IMR-90 (cell line): ENCODE results near the gene XAB2. TPM values are rescaled to one million over a fixed set of nuclear protein-coding genes. Genes with fewer than 3 reads are reported as not detected.

Experiments
- ATAC-seq: fragments of 200-7000 bp; cut with Tn5 transposase; 2 replicates; pipeline ENCODE4 v1.9.1; 2020; ENCODE audit warnings: low read depth, mild to moderate bottlenecking, moderate library complexity
- BruUV-seq: library from RNA; stranded (reverse); fragments of 400-500 nt; replicated peaks from 2 replicates; lab custom pipeline; 2021; lab: Mats Ljungman, UMichigan
- CTCF ChIA-PET: fragments of 300-600 bp; formaldehyde crosslinking; extraction: SDS; loops from one replicate; lab custom pipeline; 2021; ENCODE audit warnings: antibody characterized with exemption; lab: Yijun Ruan, JAX
- POLR2A ChIA-PET: fragments of 300-600 bp; sonication (Branson Sonifier 250); formaldehyde crosslinking; loops from one replicate; lab custom pipeline; 2022; ENCODE audit warnings: antibody characterized with exemption; ENCODE audit not compliant: unreplicated experiment; lab: Charles Lee
- DNase-seq: peaks from one replicate; pipeline ENCODE4 v3.0.0; 2013
- H2AFZ ChIP-seq: replicated peaks from 2 replicates; pipeline ENCODE3; 2013; ENCODE audit warnings: low read length, mild to moderate bottlenecking; ENCODE audit not compliant: poor library complexity
- H2AK5ac ChIP-seq: 2 replicates; pipeline ENCODE4 v1.6.1; 2013; ENCODE audit warnings: low read depth, low read length, inconsistent platforms
- H2AK9ac ChIP-seq: replicated peaks from 2 replicates; pipeline ENCODE3; 2013; ENCODE audit warnings: mild to moderate bottlenecking, low read depth, low read length, moderate library complexity; ENCODE audit not compliant: poor library complexity
- H2BK120ac ChIP-seq: 2 replicates; pipeline ENCODE4 v1.6.1; 2013; ENCODE audit warnings: low read depth, low read length, inconsistent platforms
- H2BK15ac ChIP-seq: 3 replicates; pipeline ENCODE4 v1.6.1; 2013; ENCODE audit warnings: low read depth, low read length, inconsistent platforms
- H2BK20ac ChIP-seq: 2 replicates; pipeline ENCODE4 v1.6.1; 2013; ENCODE audit warnings: low read depth, mild to moderate bottlenecking, inconsistent platforms, low read length, moderate library complexity
- H2BK5ac ChIP-seq: 2 replicates; pipeline ENCODE4 v1.6.1; 2013; ENCODE audit warnings: mild to moderate bottlenecking, low read depth, low read length, inconsistent platforms; ENCODE audit not compliant: poor library complexity, severe bottlenecking
- H3K14ac ChIP-seq: replicated peaks from 2 replicates; pipeline ENCODE4 v1.6.1; 2013; ENCODE audit warnings: low read depth, low read length, inconsistent platforms
- H3K18ac ChIP-seq: 2 replicates; pipeline ENCODE4 v1.6.1; 2013; ENCODE audit warnings: low read depth, low read length, control low read depth
- H3K23ac ChIP-seq: 2 replicates; pipeline ENCODE4 v1.6.1; 2013; ENCODE audit warnings: low read depth, low read length, inconsistent platforms
- H3K27ac ChIP-seq: 2 replicates; pipeline ENCODE4 v1.5.1; 2013; ENCODE audit warnings: mild to moderate bottlenecking, control low read depth, low read length; ENCODE audit not compliant: insufficient read depth
- H3K27me3 ChIP-seq: 2 replicates; pipeline ENCODE4 v1.6.1; 2013; ENCODE audit warnings: low read length; ENCODE audit not compliant: control insufficient read depth, insufficient read depth
- H3K36me3 ChIP-seq: 2 replicates; pipeline ENCODE4 v1.6.1; 2013; ENCODE audit warnings: low read length, mixed read lengths; ENCODE audit not compliant: control insufficient read depth, insufficient read depth
- H3K4ac ChIP-seq: 2 replicates; pipeline ENCODE4 v1.6.1; 2013; ENCODE audit warnings: low read depth, low read length, inconsistent platforms
- H3K4me1 ChIP-seq: 2 replicates; pipeline ENCODE4 v1.6.1; 2013; ENCODE audit warnings: low read length, mixed read lengths; ENCODE audit not compliant: control insufficient read depth, insufficient read depth
- H3K4me2 ChIP-seq: 2 replicates; pipeline ENCODE4 v1.6.1; 2013; ENCODE audit warnings: low read depth, mild to moderate bottlenecking, control low read depth, low read length, moderate library complexity
- H3K4me3 ChIP-seq: 2 replicates; pipeline ENCODE4 v1.5.1; 2013; ENCODE audit warnings: low read depth, mild to moderate bottlenecking, control low read depth, low read length, moderate library complexity; ENCODE audit not compliant: insufficient read depth
- H3K56ac ChIP-seq: 2 replicates; pipeline ENCODE4 v1.6.1; 2013; ENCODE audit warnings: low read length, inconsistent platforms; ENCODE audit not compliant: insufficient read depth; ENCODE audit errors: extremely low read depth
- H3K79me1 ChIP-seq, 2 experiments: 2 replicates each; pipeline ENCODE4 v1.6.1; 2013; ENCODE audit warnings: low read length in 2 of 2, inconsistent platforms in 1 of 2, low read depth in 1 of 2
- H3K9ac ChIP-seq: 2 replicates; pipeline ENCODE4 v1.6.1; 2013; ENCODE audit warnings: low read depth, low read length, control low read depth
- H3K9me1 ChIP-seq: 2 replicates; pipeline ENCODE4 v1.6.1; 2013; ENCODE audit warnings: low read length, inconsistent platforms; ENCODE audit not compliant: insufficient read depth
- H3K9me3 ChIP-seq: 2 replicates; pipeline ENCODE4 v1.6.1; 2013; ENCODE audit warnings: low read length; ENCODE audit not compliant: control insufficient read depth, insufficient read depth
- H4K20me1 ChIP-seq: 2 replicates; pipeline ENCODE4 v1.6.1; 2013; ENCODE audit warnings: low read length, inconsistent platforms; ENCODE audit not compliant: insufficient read depth
- H4K5ac ChIP-seq: 2 replicates; pipeline ENCODE4 v1.6.1; 2013; ENCODE audit warnings: mild to moderate bottlenecking, low read depth, low read length, control low read depth
- H4K8ac ChIP-seq, 2 experiments: 2 replicates each; pipeline ENCODE4 v1.6.1; 2013; ENCODE audit warnings: low read depth in 2 of 2, low read length in 2 of 2, control low read depth in 1 of 2, inconsistent platforms in 1 of 2
- H4K91ac ChIP-seq: 2 replicates; pipeline ENCODE4 v1.6.1; 2013; ENCODE audit warnings: low read depth, low read length, inconsistent platforms; ENCODE audit not compliant: insufficient read depth
- BHLHE40 ChIP-seq: fragments of 150-350 bp; IDR thresholded peaks from 2 replicates; pipeline ENCODE4 v1.6.1; 2016; ENCODE audit warnings: mild to moderate bottlenecking, low read depth, low read length
- CEBPB ChIP-seq: IDR thresholded peaks from 2 replicates; pipeline ENCODE4 v1.6.1; 2012; ENCODE audit warnings: low read depth, low read length, improper control_type of control experiment
- CHD1 ChIP-seq: IDR thresholded peaks from 2 replicates; pipeline ENCODE4 v1.6.1; 2012; ENCODE audit warnings: low read depth, low read length, improper control_type of control experiment
- MAZ ChIP-seq: IDR thresholded peaks from 2 replicates; pipeline ENCODE4 v1.6.1; 2012; ENCODE audit warnings: low read depth, mild to moderate bottlenecking, low read length, improper control_type of control experiment, moderate library complexity, borderline replicate concordance
- MXI1 ChIP-seq: IDR thresholded peaks from 2 replicates; pipeline ENCODE4 v1.6.1; 2012; ENCODE audit warnings: low read depth, mild to moderate bottlenecking, low read length, moderate library complexity, borderline replicate concordance
- NFE2L2 ChIP-seq: fragments of 150-350 bp; IDR thresholded peaks from 2 replicates; pipeline ENCODE4 v1.6.1; 2016; ENCODE audit warnings: low read depth, mild to moderate bottlenecking, low read length
- POLR2A ChIP-seq: IDR thresholded peaks from 2 replicates; pipeline ENCODE4 v1.6.1; 2012; ENCODE audit warnings: mild to moderate bottlenecking, low read depth, low read length
- RFX5 ChIP-seq: IDR thresholded peaks from 2 replicates; pipeline ENCODE4 v1.8.0; 2012; ENCODE audit warnings: low read depth, mild to moderate bottlenecking, low read length, moderate library complexity
- SMC3 ChIP-seq: fragments of 150-350 bp; IDR thresholded peaks from 2 replicates; pipeline ENCODE4 v1.6.1; 2016; ENCODE audit warnings: low read depth, mild to moderate bottlenecking, antibody characterized with exemption, low read length, moderate library complexity
- WGBS, 2 experiments: methylation state at CpG; one replicate each; pipeline versions ENCODE4 v1.1.5 to v1.1.7; 2013; ENCODE audit warnings: missing lambda C conversion rate in 2 of 2; ENCODE audit not compliant: insufficient read length in 1 of 2; ENCODE audit errors: extremely low coverage in 2 of 2; 5-methylcytosine and 5-hydroxymethylcytosine counted together
- dilution Hi-C: fragments of 300-500 bp; cut with HindIII; formaldehyde crosslinking; loops from one replicate; pipeline ENCODE4 v1.14.3; 2018; ENCODE audit warnings: low sequenced_read_pairs; ENCODE audit not compliant: unreplicated experiment
- in situ Hi-C: fragments of 300-500 bp; cut with MboI; formaldehyde crosslinking; loops from 3 replicates; pipeline ENCODE4 v1.14.3; 2019; ENCODE audit warnings: low sequenced_read_pairs, inconsistent platforms, mixed read lengths
- intact Hi-C: fragments of 100-400 bp; cut with micrococcal nuclease; formaldehyde crosslinking; loops from 2 replicates; pipeline ENCODE4 v1.10.0; 2022
- polyA plus RNA-seq, 3 experiments: library from polyadenylated mRNA; depleted of rRNA; stranded (reverse); fragments of >200 nt; gene quantifications; 2 replicates each; pipeline ENCODE4 v1.2.3, GENCODE V29; 2012; ENCODE audit warnings: low replicate concordance in 1 of 3
- total RNA-seq: library from RNA; depleted of rRNA; stranded (reverse); fragments of >200 nt; gene quantifications from 2 replicates; pipeline ENCODE4 v1.2.3, GENCODE V29; 2012
- TF ChIP-seq, protein P1 (sequence below): fragments of 150-350 bp; IDR thresholded peaks from 2 replicates; pipeline ENCODE4 v1.6.1; 2017; ENCODE audit warnings: mild to moderate bottlenecking, antibody characterized with exemption, low read length, low read depth

Gene XAB2
- total and polyA plus RNA-seq, 2 of the 4 experiments (the other 2 are of a cell fraction): 29.9 to 34.4 TPM

DNA sequence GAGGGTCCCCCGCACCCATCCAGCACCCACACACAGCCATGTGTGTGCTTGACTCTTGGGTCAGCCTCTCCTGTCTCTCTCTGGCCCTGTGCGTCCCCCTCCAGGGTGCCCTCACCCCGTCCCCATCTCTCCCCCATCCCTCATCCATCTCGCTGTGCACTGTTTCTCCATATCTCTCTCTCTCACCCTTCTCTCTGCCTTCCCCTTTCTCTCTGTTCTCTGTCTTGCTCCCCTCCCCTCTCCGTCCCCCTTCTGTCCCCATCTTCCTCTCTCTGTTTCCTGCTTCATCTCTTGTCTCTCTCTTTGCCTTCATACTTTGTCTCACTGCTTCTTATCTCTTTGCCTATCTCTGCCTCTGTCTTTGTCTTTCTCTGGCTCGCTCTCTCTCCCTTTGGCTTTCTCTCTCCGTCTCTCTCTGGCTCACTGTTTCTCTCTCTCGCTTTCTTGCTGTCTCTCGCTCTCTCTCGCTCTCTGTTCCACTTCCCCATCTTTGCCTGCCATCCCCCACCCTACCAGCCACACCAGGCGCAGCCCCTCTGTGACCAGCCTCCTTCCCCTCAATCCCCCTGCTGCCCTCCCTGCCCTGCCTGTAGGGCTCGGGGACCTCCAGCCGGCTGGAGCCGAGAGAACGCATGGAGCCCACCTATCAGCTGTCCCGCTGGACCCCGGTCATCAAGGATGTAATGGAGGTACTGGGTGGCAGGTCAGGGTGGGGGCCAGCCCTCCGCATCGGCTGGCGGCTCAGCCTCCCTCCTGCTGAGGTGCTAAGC is 16.5 kb upstream of the XAB2 start:
- POLR2A ChIA-PET: no interaction called here
- DNase-seq: no peak

More for the DNA sequence above, 16.5 kb upstream of the XAB2 start:
- Histone ChIP-seq H4K20me1 (no peaks in the 10 kb centered on the region), H3K36me3 (no peaks in the 10 kb centered on the region), H2BK5ac (no peak overlapping the region), H2BK20ac (no peak overlapping the region), H3K4me2 (no peak overlapping the region), H4K91ac (no peak overlapping the region), H4K5ac (no peak overlapping the region), H3K79me1 (no peaks in the 10 kb centered on the region), H2AK5ac (no peak overlapping the region), H3K14ac (no peak overlapping the region), H4K8ac (no peak overlapping the region), H2BK15ac (no peak overlapping the region), H2BK120ac (no peak overlapping the region), H2AK9ac (no peak overlapping the region), H3K27me3 (peaks cover 4% of the 10 kb centered on the region; the same call in 1 of the 2 replicates), H3K9me3 (no peaks in the 10 kb centered on the region), H3K56ac (no peak overlapping the region), H2AFZ (no peak overlapping the region), H3K27ac (no peak overlapping the region), H3K9ac (no peak overlapping the region), H3K9me1 (no peaks in the 10 kb centered on the region), H3K4ac (no peak overlapping the region), H3K4me3 (no peak overlapping the region), H3K23ac (no peak overlapping the region), H3K18ac (no peak overlapping the region), H3K4me1 (no peaks in the 10 kb centered on the region)
- intact Hi-C loops: no loop called here
- in situ Hi-C loops: no loop called here
- CTCF ChIA-PET: no interaction called here
- BruUV-seq: no TSS peak
- dilution Hi-C loops: no loop called here
- no peak for TF ChIP-seq SMC3
- TF ChIP-seq, protein P1, sequence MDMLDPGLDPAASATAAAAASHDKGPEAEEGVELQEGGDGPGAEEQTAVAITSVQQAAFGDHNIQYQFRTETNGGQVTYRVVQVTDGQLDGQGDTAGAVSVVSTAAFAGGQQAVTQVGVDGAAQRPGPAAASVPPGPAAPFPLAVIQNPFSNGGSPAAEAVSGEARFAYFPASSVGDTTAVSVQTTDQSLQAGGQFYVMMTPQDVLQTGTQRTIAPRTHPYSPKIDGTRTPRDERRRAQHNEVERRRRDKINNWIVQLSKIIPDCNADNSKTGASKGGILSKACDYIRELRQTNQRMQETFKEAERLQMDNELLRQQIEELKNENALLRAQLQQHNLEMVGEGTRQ: no peak
- TF ChIP-seq CHD1: no peak
- TF ChIP-seq MXI1: no peak
- no peak for TF ChIP-seq POLR2A
- no peak for TF ChIP-seq NFE2L2
- TF ChIP-seq CEBPB: no peak
- no peak for TF ChIP-seq MAZ
- no peak for TF ChIP-seq RFX5
- no peak for TF ChIP-seq BHLHE40
- no peak for ATAC-seq
- 46% methylated on average over 7 of the region's 20 CpGs; no CpG with 5 or more reads in 1 of the 2 experiments for WGBS, 2 experiments
